K562 (cell line): Measurements from ENCODE around the gene TICAM1.
"Not testable (repeated sequence)": the region's sequence is repeated elsewhere in the genome, so short reads cannot be mapped to it uniquely, and the experiment has no call there.

Experiments used
- CBFB ChIP-seq: sonication (generic); formaldehyde crosslinking; IDR thresholded peaks from 2 replicates; pipeline ENCODE4 v1.4.0; 2020; ENCODE audit warnings: mild to moderate bottlenecking, missing genetic modification reagents
- CREB3 ChIP-seq: fragments of 450-650 bp; conservative IDR thresholded peaks from 2 replicates; pipeline ENCODE4 v1.6.1; 2016; ENCODE audit warnings: missing genetic modification characterization, low read depth, mild to moderate bottlenecking, missing compliant biosample characterization, moderate library complexity
- GABPA ChIP-seq: fragments of 200-800 bp; sonication (Bioruptor generic); conservative IDR thresholded peaks from 2 replicates; pipeline ENCODE4 v1.6.1; 2016; ENCODE audit warnings: low read depth, missing genetic modification characterization, missing compliant biosample characterization
- MYNN ChIP-seq, 2 experiments: sonication (generic); formaldehyde crosslinking in 1 of 2; IDR thresholded peaks; 2 replicates each; pipeline versions ENCODE4 v1.5.0 to v1.6.1; 2016 to 2020; ENCODE audit warnings: antibody characterized with exemption in 1 of 2, missing genetic modification reagents in 1 of 2
- POLR2AphosphoS5 ChIP-seq: IDR thresholded peaks from 2 replicates; pipeline ENCODE4 v1.6.1; 2011; ENCODE audit warnings: mild to moderate bottlenecking, low read depth, low read length, moderate library complexity; ENCODE audit not compliant: control insufficient read depth, insufficient read depth
- POLR2B ChIP-seq: fragments of 450-650 bp; IDR thresholded peaks from 2 replicates; pipeline ENCODE4 v1.6.1; 2018; ENCODE audit warnings: low read depth; ENCODE audit not compliant: partially characterized antibody

DNA sequence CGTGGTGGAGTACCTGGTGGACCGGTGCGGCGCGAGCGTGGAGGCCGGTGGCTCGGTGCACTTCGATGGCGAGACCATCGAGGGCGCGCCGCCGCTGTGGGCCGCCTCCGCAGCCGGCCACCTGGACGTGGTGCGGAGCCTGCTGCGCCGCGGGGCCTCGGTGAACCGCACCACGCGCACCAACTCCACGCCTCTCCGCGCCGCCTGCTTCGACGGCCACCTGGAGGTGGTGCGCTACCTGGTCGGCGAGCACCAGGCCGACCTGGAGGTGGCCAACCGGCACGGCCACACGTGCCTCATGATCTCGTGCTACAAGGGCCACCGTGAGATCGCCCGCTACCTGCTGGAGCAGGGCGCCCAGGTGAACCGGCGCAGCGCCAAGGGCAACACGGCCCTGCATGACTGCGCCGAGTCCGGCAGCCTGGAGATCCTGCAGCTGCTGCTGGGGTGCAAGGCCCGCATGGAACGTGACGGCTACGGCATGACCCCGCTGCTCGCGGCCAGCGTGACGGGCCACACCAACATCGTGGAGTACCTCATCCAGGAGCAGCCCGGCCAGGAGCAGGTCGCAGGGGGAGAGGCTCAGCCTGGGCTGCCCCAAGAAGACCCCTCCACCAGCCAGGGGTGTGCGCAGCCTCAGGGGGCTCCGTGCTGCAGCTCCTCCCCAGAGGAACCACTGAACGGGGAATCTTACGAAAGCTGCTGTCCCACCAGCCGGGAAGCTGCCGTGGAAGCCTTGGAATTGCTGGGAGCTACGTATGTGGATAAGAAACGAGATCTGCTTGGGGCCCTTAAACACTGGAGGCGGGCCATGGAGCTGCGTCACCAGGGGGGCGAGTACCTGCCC is 39.3 kb downstream of the TICAM1 start:
- not testable (repeated sequence) for TF ChIP-seq POLR2AphosphoS5; POLR2B; CBFB (CRISPR knock-in tag); CREB3 (tag); GABPA (tag); MYNN (IDR thresholded peaks at IDR 0.05); MYNN (CRISPR knock-in tag; IDR thresholded peaks at IDR 0.05)
